Hypothalamus (tissue), 51 donors: Measurements from ENCODE around the gene PKIB.
A peak's percentile ranks its signal among the peaks of the same experiment; 100 is the strongest.
"Not testable (repeated sequence)": the region's sequence is repeated elsewhere in the genome, so short reads cannot be mapped to it uniquely, and the experiment has no call there.

Experiments
- DNase-seq, 51 donors: peaks; one replicate each; lab custom pipeline; 2025; lab: John Stamatoyannopoulos, UW

Gene PKIB

GRCh38 chr6:122609881-122610689 is at the start of gene PKIB:
Gene PKIB, plus strand, starts transcription at chr6:122610405. Its CDS starts 107,390 bp downstream, at chr6:122717795.
- peak in 46 of 51 donors; percentile 8 to 78 (median 46) for DNase-seq

- no peak for DNase-seq
These were observed 46.7 kb upstream of the PKIB start for GRCh38 chr6:122563364-122564052.

GRCh38 chr6:122564230-122564629 is 46.0 kb upstream of the PKIB start:
- DNase-seq = no peak

DNA sequence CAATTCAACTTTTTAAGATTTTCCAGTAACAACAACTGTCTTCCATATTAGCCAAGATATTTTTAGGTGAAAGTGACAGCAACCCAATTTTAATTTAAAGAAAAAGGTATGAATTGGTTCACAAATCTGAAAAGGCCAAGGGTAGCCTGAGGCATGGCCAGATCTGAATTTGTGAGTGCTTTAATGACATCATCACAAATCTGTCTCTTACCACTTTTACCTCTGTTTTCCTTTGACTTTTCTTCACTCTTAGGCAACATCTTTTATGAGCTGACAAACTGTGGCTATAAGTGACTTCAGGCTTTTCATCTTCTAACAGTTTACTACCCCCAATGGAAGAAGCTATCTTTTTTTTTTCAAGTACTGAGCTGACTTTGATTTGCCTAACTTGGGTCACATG is 44.5 kb upstream of the PKIB start:
- no peak for DNase-seq

GRCh38 chr6:122567034-122567433 is 43.2 kb upstream of the PKIB start:
- DNase-seq = no peak

DNA sequence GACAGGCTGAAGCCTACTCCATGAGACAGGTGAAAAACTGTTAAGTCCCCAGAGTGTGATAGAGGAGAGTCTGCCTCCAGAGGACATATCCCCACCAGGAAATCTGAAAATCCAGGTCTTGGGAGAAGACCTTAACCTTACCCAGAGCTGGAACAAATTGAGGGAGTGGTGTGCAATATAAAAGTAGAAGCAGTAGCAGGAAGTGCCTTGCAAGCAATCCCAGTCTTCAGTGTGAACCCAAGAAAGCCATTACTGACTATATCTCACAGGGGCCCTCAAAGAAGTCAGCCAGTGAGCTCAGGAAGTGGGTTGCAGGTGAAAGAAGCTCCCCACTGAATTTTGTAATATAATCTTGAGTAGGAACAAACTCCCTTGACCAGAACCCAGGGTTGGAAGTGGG is 41.9 kb upstream of the PKIB start:
- DNase-seq = no peak

- no peak for DNase-seq
These were observed 41.4 kb upstream of the PKIB start for GRCh38 chr6:122568797-122569221.

DNA sequence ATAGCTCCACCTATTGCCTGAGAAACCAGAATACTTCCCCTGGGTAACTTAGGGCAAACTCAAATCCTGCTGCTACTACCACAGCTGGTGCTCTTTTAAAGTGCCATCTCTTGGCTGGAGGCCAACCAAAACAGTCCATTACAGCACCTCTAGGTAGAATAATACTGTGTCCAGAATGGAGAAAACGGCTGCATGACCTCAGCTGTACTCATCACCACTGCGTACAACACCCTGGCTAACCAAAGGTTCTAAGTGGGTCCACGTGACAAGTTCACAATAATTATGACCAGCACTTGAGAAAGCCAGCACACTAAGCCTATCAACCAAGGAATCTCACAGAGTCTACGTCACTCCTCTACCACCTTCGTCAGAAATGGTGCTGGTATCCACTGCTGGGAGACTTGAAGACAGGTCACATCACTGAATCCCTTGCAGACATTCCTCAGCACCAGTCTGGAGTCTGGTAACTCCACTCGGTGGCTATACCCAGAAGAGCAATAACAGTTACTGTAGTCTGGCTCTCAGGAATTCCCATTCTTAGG is 40.9 kb upstream of the PKIB start:
- DNase-seq = no peak

DNA sequence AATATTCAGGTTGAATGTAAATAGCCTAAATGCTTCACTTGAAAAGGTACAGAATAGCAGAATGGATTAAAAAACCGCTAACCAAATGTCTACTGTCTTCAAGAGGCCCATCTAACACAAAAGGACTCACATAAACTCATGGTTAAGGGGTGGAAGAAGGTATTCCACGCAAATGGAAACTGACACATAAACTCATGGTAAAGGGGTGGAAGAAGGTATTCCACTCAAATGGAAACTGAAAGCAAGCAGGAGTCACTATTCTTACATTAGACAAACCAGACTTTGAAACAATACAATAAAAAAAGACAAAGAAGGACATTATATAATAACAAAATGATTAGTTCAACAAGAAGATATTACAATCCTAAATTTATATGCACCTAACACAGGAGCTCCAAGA is 38.3 kb upstream of the PKIB start:
- no peak for DNase-seq

GRCh38 chr6:122576888-122577287 is 33.3 kb upstream of the PKIB start:
- no peak for DNase-seq

- no peak for DNase-seq
These were observed 31.2 kb upstream of the PKIB start for GRCh38 chr6:122578961-122579360.

DNA sequence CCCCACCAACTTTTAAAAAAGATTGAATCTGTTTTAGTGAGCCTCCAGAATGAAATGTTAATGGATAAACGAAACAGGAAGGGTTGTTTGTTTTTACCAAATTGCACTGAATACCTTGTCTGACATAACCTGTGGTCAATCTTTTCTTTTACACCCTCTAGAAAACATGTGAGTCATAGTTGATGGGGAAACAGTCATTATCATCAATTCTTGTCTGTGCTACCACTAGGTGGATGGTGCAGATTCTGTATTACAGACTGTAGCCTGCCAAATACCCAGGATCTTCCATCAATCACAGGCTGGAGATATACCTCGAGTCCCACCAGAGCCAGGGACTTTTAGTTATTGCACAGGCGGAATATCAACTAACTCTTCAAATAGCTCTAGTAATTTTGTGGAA is 29.5 kb upstream of the PKIB start:
- DNase-seq = no peak

DNA sequence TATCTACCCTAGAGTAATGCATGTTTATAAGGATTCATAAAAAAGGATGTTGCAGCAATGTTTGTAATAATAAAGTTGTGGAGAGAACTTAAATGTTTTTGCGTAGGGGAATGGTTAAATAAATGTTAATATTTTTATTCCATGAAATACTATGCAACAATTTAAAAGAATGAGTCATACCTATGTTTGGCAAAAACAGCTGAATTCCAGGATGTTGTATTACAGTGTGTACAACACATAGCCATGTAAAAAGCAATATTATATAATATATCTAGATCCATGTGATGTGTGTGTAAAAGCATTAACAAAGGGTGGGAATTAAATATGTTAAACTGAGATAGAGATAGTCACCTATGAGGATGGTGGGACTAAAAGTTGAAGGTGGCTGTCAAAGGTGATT is 21.1 kb upstream of the PKIB start:
- DNase-seq = no peak

- DNase-seq = not testable (repeated sequence)
These were observed 11.9 kb upstream of the PKIB start for GRCh38 chr6:122598295-122598694.

- DNase-seq = peak in 4 of 51 donors; percentile 2 to 43 (median 21)
These were observed 5.5 kb upstream of the PKIB start for GRCh38 chr6:122604676-122605075.

GRCh38 chr6:122610690-122611455 is 668 bp downstream of the PKIB start:
- peak in 24 of 51 donors; percentile 3 to 48 (median 14) for DNase-seq

GRCh38 chr6:122612838-122613237 is 2.6 kb downstream of the PKIB start:
- no peak for DNase-seq

- DNase-seq = no peak
These were observed 4.1 kb downstream of the PKIB start for GRCh38 chr6:122614303-122614702.

DNA sequence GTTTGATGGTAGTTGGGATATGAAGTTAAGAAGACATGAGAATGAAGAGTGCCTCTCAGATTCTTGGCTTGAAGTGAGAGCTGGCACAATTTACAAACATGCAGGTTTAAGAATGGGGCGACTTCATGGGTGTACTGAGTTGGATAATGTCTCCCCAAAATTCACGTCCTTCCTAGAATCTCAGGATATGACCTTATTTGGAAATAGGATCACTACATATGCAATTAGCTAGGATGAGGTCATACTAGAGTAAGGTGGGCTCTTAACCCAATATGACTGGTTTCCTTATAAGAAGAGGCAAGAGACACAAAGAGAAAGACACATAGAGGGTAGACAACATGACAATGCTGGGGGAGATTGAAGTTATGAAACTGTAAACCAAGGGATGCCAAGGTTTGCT is 5.2 kb downstream of the PKIB start:
- DNase-seq = no peak

DNA sequence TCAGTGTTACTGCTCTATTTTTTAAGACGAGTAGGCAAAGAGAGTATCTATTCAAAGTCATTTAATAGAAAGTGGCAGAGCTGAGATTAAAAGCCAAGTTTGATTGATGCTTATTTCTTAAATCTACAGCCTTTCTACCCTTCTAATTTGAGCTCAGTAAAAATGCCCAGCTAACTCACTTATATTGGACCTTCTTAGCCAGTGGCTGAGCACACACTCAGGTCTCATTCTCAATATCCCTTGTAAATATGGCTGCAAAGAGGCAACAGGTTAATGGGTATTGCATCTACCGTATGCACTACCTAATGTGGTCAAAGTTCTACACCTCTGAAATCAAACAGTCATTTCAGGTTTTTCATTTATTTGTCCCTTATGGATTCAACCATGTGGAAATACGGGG is 6.7 kb downstream of the PKIB start:
- no peak for DNase-seq

GRCh38 chr6:122619309-122619708 is 9.1 kb downstream of the PKIB start:
- no peak for DNase-seq
